SK-N-SH (cell line): ENCODE measurements around the gene OR52L1.

Experiments
- ELF1 ChIP-seq: IDR thresholded peaks from 2 replicates; pipeline ENCODE4 v1.4.0; 2012
- EP300 ChIP-seq, 2 experiments: IDR thresholded peaks; 2 replicates each; pipeline versions ENCODE4 v1.4.0 to v1.6.1; 2012; ENCODE audit warnings: borderline replicate concordance in 1 of 2, low read depth in 1 of 2, low read length in 1 of 2
- EZH2phosphoT487 ChIP-seq: fragments of 200-600 bp; sonication (generic); IDR thresholded peaks from 2 replicates; pipeline ENCODE4 v1.6.1; 2017; ENCODE audit warnings: low read depth, mixed run types, mild to moderate bottlenecking, antibody characterized with exemption, moderate library complexity, borderline replicate concordance
- GABPA ChIP-seq: IDR thresholded peaks from 2 replicates; pipeline ENCODE4 v1.4.0; 2012; ENCODE audit warnings: low read depth, mild to moderate bottlenecking
- MXI1 ChIP-seq: IDR thresholded peaks from 2 replicates; pipeline ENCODE4 v1.6.1; 2012; ENCODE audit warnings: mild to moderate bottlenecking, low read depth, low read length, improper control_type of control experiment
- NFIC ChIP-seq: IDR thresholded peaks from 2 replicates; pipeline ENCODE4 v1.4.0; 2012; ENCODE audit warnings: borderline replicate concordance
- REST ChIP-seq: IDR thresholded peaks from 2 replicates; pipeline ENCODE4 v1.6.1; 2012; ENCODE audit warnings: mild to moderate bottlenecking, low read depth, low read length, moderate library complexity
- TCF12 ChIP-seq: IDR thresholded peaks from 2 replicates; pipeline ENCODE4 v1.4.0; 2012
- TEAD4 ChIP-seq: IDR thresholded peaks from 2 replicates; pipeline ENCODE4 v1.4.0; 2012; ENCODE audit warnings: mild to moderate bottlenecking, borderline replicate concordance; ENCODE audit not compliant: insufficient read depth
- USF2 ChIP-seq: fragments of 150-350 bp; IDR thresholded peaks from 2 replicates; pipeline ENCODE4 v1.6.1; 2017; ENCODE audit warnings: antibody characterized with exemption, low read length, low read depth, borderline replicate concordance
- TF ChIP-seq, protein P1 (sequence below): fragments of 200-600 bp; sonication (generic); IDR thresholded peaks from 2 replicates; pipeline ENCODE4 v1.6.1; 2017; ENCODE audit warnings: antibody characterized with exemption, mild to moderate bottlenecking, moderate library complexity
- TF ChIP-seq, protein P2 (sequence below): IDR thresholded peaks from 2 replicates; pipeline ENCODE4 v1.4.0; 2012; ENCODE audit warnings: low read depth, borderline replicate concordance

GRCh38 chr11:5938603-5938965 lies 48.2 kb downstream of the OR52L1 start:
- TF ChIP-seq USF2 (no peak), MXI1 (no peak), REST (no peak), ELF1 (no peak), EP300 (IDR thresholded peaks at IDR 0.05; ENCODE audit: borderline replicate concordance in 1 of 2, low read depth in 1 of 2, low read length in 1 of 2) (no peak), GABPA (no peak), TCF12 (no peak), TEAD4 (no peak), NFIC (no peak), EZH2phosphoT487 (no peak)
- TF ChIP-seq, protein P1, sequence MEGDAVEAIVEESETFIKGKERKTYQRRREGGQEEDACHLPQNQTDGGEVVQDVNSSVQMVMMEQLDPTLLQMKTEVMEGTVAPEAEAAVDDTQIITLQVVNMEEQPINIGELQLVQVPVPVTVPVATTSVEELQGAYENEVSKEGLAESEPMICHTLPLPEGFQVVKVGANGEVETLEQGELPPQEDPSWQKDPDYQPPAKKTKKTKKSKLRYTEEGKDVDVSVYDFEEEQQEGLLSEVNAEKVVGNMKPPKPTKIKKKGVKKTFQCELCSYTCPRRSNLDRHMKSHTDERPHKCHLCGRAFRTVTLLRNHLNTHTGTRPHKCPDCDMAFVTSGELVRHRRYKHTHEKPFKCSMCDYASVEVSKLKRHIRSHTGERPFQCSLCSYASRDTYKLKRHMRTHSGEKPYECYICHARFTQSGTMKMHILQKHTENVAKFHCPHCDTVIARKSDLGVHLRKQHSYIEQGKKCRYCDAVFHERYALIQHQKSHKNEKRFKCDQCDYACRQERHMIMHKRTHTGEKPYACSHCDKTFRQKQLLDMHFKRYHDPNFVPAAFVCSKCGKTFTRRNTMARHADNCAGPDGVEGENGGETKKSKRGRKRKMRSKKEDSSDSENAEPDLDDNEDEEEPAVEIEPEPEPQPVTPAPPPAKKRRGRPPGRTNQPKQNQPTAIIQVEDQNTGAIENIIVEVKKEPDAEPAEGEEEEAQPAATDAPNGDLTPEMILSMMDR, result no peak
- TF ChIP-seq, protein P2, sequence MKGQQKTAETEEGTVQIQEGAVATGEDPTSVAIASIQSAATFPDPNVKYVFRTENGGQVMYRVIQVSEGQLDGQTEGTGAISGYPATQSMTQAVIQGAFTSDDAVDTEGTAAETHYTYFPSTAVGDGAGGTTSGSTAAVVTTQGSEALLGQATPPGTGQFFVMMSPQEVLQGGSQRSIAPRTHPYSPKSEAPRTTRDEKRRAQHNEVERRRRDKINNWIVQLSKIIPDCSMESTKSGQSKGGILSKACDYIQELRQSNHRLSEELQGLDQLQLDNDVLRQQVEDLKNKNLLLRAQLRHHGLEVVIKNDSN, result no peak
